Gastroesophageal sphincter (tissue), 4 donors: ENCODE measurements around the gene TGM6. TPM values are rescaled to one million over a fixed set of nuclear protein-coding genes. Genes with fewer than 3 reads are reported as not detected.
A peak's percentile ranks its signal among the peaks of the same experiment; 100 is the strongest.

Experiments used
- ATAC-seq: fragments of 150-250 bp; one replicate; pipeline ENCODE4 v1.9.1; 2016; ENCODE audit warnings: mild to moderate bottlenecking, moderate library complexity
- H3K27ac ChIP-seq, 4 donors: fragments of 200-600 bp; sonication (generic) in 3 of 4; 1 replicate in 3 of 4; 2 replicates in 1 of 4; pipeline ENCODE4 v1.5.1; 2016 to 2019
- H3K27me3 ChIP-seq: fragments of 200-600 bp; sonication (generic); one replicate; pipeline ENCODE4 v1.5.1; 2019
- H3K36me3 ChIP-seq, 2 donors: fragments of 200-600 bp; sonication (generic); one replicate each; pipeline ENCODE4 v1.5.1; 2019; ENCODE audit warnings: control low read depth in 1 of 2
- H3K4me1 ChIP-seq, 3 donors: fragments of 200-600 bp; sonication (generic); 1 replicate in 2 of 3; 2 replicates in 1 of 3; pipeline ENCODE4 v1.5.1; 2016 to 2019; ENCODE audit warnings: control low read depth in 2 of 3
- H3K4me3 ChIP-seq, 2 donors: fragments of 200-600 bp; sonication (generic); one replicate each; pipeline ENCODE4 v1.5.1; 2019; ENCODE audit warnings: mild to moderate bottlenecking in 1 of 2, moderate library complexity in 1 of 2
- H3K9me3 ChIP-seq, 3 donors: fragments of 200-600 bp; sonication (generic); one replicate each; pipeline ENCODE4 v1.5.1; 2017 to 2019; ENCODE audit warnings: control low read depth in 2 of 3
- EP300 ChIP-seq: sonication (generic); formaldehyde crosslinking; IDR thresholded peaks from one replicate; pipeline ENCODE4 v1.6.1; 2017; ENCODE audit warnings: antibody characterized with exemption, mild to moderate bottlenecking
- POLR2A ChIP-seq, 2 donors: fragments of 450-650 bp; IDR thresholded peaks; one replicate each; pipeline ENCODE4 v1.6.1; 2017; ENCODE audit warnings: antibody characterized with exemption in 2 of 2, mild to moderate bottlenecking in 2 of 2, moderate library complexity in 1 of 2
- POLR2AphosphoS5 ChIP-seq: sonication (generic); formaldehyde crosslinking; IDR thresholded peaks from one replicate; pipeline ENCODE4 v1.6.1; 2017; ENCODE audit warnings: antibody characterized with exemption
- WGBS, 2 donors: methylation state at CpG; one replicate each; pipeline ENCODE4 v1.1.5; 2018; ENCODE audit warnings: low coverage in 1 of 2; 5-methylcytosine and 5-hydroxymethylcytosine counted together
- total RNA-seq, 4 donors: library from RNA; depleted of rRNA; stranded (reverse); fragments of >200 nt; gene quantifications; one replicate each; pipeline ENCODE4 v1.1.0, GENCODE V29; 2016
- TF ChIP-seq, protein P1 (sequence below), 4 experiments: fragments of 200-600 bp in 2 of 4; fragments of 450-650 bp in 2 of 4; sonication (generic) in 1 of 4; IDR thresholded peaks; one replicate each; pipeline ENCODE4 v1.5.1; 2017 to 2019; ENCODE audit warnings: antibody characterized with exemption in 4 of 4, mild to moderate bottlenecking in 2 of 4, moderate library complexity in 2 of 4

The TGM6 gene
- total RNA-seq, 4 donors from 2014 or later = not detected

DNA sequence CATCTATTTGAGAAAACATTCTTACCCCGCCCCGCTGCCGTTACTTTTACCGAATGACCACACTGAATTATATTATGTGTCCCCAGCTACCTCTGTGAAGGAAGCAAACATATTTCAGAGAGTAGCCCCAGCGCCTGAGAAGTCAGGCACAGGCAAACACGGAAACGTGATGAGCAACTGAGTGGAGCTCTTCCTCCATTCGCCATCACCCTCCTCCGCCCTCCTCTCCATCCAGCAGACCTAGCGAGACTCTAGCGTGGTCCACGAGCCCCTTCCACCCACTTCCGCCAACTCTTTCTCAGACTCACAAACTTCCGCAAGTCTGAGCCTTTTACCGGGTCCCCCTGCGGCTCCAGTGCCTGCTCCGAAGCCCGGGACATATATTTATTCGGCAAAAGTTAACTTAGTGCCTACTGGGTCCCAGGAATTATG, 89.3 kb downstream of the TGM6 start:
- Histone ChIP-seq H3K4me1 (peaks cover 0 to 39% (median 14%) of the 10 kb centered on the region in 3 donors), H3K27me3 (no peaks in the 10 kb centered on the region), H3K9me3 (no peaks in the 10 kb centered on the region), H3K27ac (peak overlapping the region; percentile 75 to 96 (median 90)), H3K36me3 (peaks cover 0 to 30% of the 10 kb centered on the region in 2 donors), H3K4me3 (peak overlapping the region; percentile 75 to 79)
- no peak for ATAC-seq
- WGBS, 2 donors = 0% methylated on average over 12 to 14 of the region's 19 CpGs
- TF ChIP-seq POLR2A (IDR thresholded peaks at IDR 0.05) (no peak), EP300 (no peak), POLR2AphosphoS5 (no peak)
- TF ChIP-seq, protein P1, sequence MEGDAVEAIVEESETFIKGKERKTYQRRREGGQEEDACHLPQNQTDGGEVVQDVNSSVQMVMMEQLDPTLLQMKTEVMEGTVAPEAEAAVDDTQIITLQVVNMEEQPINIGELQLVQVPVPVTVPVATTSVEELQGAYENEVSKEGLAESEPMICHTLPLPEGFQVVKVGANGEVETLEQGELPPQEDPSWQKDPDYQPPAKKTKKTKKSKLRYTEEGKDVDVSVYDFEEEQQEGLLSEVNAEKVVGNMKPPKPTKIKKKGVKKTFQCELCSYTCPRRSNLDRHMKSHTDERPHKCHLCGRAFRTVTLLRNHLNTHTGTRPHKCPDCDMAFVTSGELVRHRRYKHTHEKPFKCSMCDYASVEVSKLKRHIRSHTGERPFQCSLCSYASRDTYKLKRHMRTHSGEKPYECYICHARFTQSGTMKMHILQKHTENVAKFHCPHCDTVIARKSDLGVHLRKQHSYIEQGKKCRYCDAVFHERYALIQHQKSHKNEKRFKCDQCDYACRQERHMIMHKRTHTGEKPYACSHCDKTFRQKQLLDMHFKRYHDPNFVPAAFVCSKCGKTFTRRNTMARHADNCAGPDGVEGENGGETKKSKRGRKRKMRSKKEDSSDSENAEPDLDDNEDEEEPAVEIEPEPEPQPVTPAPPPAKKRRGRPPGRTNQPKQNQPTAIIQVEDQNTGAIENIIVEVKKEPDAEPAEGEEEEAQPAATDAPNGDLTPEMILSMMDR (IDR thresholded peaks at IDR 0.05) = no peak

DNA sequence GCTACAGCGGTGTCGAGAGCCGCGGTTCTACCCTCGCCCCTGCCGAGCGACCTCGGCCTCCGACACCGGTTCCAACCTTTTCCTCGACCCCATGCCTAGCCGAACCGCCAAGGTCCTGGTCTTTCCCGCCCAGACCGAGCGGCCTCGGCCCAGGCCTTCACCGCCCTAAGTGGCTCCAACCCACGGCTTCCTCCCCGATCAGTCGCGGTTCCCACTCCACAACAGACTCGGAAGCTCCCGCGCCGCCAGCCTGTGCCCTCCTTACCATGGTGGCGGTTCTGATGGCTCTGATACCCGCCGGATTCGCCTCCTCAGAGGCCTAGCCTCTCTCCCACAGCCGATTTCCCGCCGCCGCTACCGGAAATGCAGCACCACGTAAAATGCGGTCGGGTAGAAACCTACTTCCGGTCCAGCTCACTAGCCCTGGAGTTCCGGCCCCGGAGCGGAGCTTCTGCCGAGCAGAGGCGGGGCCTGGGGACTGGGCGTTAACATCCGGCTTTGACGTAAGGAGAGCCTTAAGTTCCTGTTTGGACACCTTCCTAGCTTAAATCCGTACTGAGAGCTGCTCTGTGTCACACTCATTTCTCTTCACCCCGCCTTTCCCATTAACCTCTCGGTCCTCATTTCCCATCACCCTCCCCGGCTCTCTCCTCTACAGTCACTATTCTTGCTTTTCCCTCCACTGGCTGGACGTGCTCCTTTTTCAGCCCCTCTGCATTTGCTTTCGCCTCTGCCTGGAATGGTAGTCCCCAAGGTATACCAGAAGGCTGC, 89.9 kb downstream of the TGM6 start, which contains the start of gene SNRPB:
Gene SNRPB, minus strand, starts transcription at position 367 of the 771 bp plus-strand sequence. Its CDS starts 99 bp downstream, at position 268.
- Histone ChIP-seq H3K9me3 (no peaks in the 10 kb centered on the region), H3K36me3 (peaks cover 0 to 24% of the 10 kb centered on the region in 2 donors), H3K4me1 (peaks cover 0 to 39% (median 14%) of the 10 kb centered on the region in 3 donors), H3K27me3 (no peaks in the 10 kb centered on the region), H3K27ac (peak within 1 kb of the TSS; percentile 84 to 96 (median 90)), H3K4me3 (peak within 1 kb of the TSS; percentile 75 to 79)
- 0 to 1% methylated on average over 25 to 31 of the region's 53 CpGs for WGBS, 2 donors
- peak; percentile 99 for ATAC-seq
- TF ChIP-seq, protein P1 (IDR thresholded peaks at IDR 0.05) = no peak
- TF ChIP-seq POLR2A (IDR thresholded peaks at IDR 0.05) = peak; percentile 55 to 72
- peak; percentile 85 for TF ChIP-seq POLR2AphosphoS5

DNA sequence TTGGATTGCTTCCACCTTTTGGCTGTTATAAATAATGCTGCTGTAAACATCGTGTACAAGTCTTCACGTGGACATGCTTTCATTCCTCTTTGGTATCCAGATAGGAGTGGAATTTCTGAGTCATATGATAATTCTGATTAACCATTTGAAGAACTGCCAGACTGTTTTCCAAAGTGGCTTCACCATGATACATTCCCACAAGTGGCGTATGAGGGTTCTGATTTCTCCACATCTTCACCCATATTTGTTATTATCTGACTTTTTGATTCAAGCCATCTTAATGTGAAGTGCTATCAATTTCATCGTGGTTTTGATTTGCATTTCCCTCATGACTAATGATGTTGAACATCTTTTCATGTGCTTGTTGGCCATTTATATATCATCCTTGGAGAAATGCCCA, 92.8 kb downstream of the TGM6 start:
- Histone ChIP-seq H3K27ac (no peak overlapping the region), H3K36me3 (peaks cover 0 to 7% of the 10 kb centered on the region in 2 donors), H3K4me1 (peaks cover 0 to 20% (median 11%) of the 10 kb centered on the region in 3 donors), H3K9me3 (no peaks in the 10 kb centered on the region), H3K4me3 (no peak overlapping the region), H3K27me3 (no peaks in the 10 kb centered on the region)
- no peak for ATAC-seq
- TF ChIP-seq, protein P1 (IDR thresholded peaks at IDR 0.05) = no peak
- TF ChIP-seq EP300 (no peak), POLR2AphosphoS5 (no peak), POLR2A (IDR thresholded peaks at IDR 0.05) (no peak)
- 56% methylated on average over 4 of the region's 4 CpGs for WGBS, 2 donors

DNA sequence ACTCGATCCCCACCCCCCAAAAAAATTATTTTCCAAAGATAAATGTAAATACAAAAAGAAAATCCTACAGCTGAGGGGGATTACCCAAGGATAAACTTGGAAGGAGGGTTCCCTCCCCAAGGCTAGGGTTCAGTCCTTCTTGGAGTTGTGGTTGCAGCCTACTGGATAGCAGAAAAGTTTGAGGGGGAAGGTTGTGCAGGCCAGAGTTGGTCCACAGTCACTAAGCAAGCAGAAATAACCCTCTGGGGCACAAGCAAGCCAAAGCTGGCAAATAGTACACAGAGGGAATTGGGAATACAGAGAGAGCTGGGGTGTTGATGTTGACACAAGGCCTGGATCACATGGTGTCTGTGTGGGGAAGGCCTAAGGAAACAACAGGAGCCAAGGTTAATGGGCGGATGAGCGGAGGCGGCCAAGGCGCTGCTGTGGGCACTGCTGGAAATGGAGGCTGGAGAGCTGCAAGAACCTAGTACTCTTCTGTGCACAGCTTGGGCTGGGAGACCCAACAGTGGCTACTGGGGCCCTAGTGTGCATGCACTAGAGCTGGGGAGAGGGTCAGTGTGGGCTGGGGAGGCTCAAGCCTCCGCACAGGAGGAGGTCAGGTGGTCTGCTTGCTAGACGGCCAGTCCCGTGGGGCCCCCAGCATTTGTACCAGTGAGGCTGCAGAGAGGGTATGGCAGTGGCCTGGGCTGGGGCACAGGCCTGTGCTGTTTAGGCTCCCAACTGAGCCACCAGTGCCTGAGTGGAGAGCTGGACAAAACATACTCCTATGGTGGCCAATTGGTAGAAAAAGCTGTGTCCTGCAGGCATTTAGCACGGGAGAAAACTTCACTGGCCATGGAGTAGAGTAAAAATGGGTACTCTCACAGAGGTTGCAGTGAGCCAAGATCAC, 95.4 kb downstream of the TGM6 start:
- H3K4me1 ChIP-seq = peaks cover 0 to 4% (median 0%) of the 10 kb centered on the region in 3 donors
- H3K4me3 ChIP-seq = no peak overlapping the region
- TF ChIP-seq EP300 = no peak
- H3K27ac ChIP-seq = no peak overlapping the region
- ATAC-seq = no peak
- peaks cover 0 to 5% (median 0%) of the 10 kb centered on the region in 3 donors for H3K9me3 ChIP-seq
- H3K27me3 ChIP-seq = no peaks in the 10 kb centered on the region
- 94 to 100% methylated on average over 2 of the region's 9 CpGs for WGBS, 2 donors
- peaks cover 0 to 21% of the 10 kb centered on the region in 2 donors for H3K36me3 ChIP-seq
